Gastroesophageal sphincter (tissue), 4 donors: ENCODE measurements around the gene KLF9. TPM values are rescaled to one million over a fixed set of nuclear protein-coding genes. Genes with fewer than 3 reads are reported as not detected.

ENCODE experiments used
- ATAC-seq: fragments of 150-250 bp; one replicate; pipeline ENCODE4 v1.9.1; 2016; ENCODE audit warnings: mild to moderate bottlenecking, moderate library complexity
- H3K27ac ChIP-seq, 4 donors: fragments of 200-600 bp; sonication (generic) in 3 of 4; 1 replicate in 3 of 4; 2 replicates in 1 of 4; pipeline ENCODE4 v1.5.1; 2016 to 2019
- H3K27me3 ChIP-seq: fragments of 200-600 bp; sonication (generic); one replicate; pipeline ENCODE4 v1.5.1; 2019
- H3K36me3 ChIP-seq, 2 donors: fragments of 200-600 bp; sonication (generic); one replicate each; pipeline ENCODE4 v1.5.1; 2019; ENCODE audit warnings: control low read depth in 1 of 2
- H3K4me1 ChIP-seq, 3 donors: fragments of 200-600 bp; sonication (generic); 1 replicate in 2 of 3; 2 replicates in 1 of 3; pipeline ENCODE4 v1.5.1; 2016 to 2019; ENCODE audit warnings: control low read depth in 2 of 3
- H3K4me3 ChIP-seq, 2 donors: fragments of 200-600 bp; sonication (generic); one replicate each; pipeline ENCODE4 v1.5.1; 2019; ENCODE audit warnings: mild to moderate bottlenecking in 1 of 2, moderate library complexity in 1 of 2
- H3K9me3 ChIP-seq, 3 donors: fragments of 200-600 bp; sonication (generic); one replicate each; pipeline ENCODE4 v1.5.1; 2017 to 2019; ENCODE audit warnings: control low read depth in 2 of 3
- CTCF ChIP-seq, 4 experiments: fragments of 200-600 bp in 2 of 4; fragments of 450-650 bp in 2 of 4; sonication (generic) in 1 of 4; IDR thresholded peaks; one replicate each; pipeline ENCODE4 v1.5.1; 2017 to 2019; ENCODE audit warnings: antibody characterized with exemption in 4 of 4, mild to moderate bottlenecking in 2 of 4, moderate library complexity in 2 of 4
- EP300 ChIP-seq: sonication (generic); formaldehyde crosslinking; IDR thresholded peaks from one replicate; pipeline ENCODE4 v1.6.1; 2017; ENCODE audit warnings: antibody characterized with exemption, mild to moderate bottlenecking
- POLR2A ChIP-seq, 2 donors: fragments of 450-650 bp; IDR thresholded peaks; one replicate each; pipeline ENCODE4 v1.6.1; 2017; ENCODE audit warnings: antibody characterized with exemption in 2 of 2, mild to moderate bottlenecking in 2 of 2, moderate library complexity in 1 of 2
- POLR2AphosphoS5 ChIP-seq: sonication (generic); formaldehyde crosslinking; IDR thresholded peaks from one replicate; pipeline ENCODE4 v1.6.1; 2017; ENCODE audit warnings: antibody characterized with exemption
- WGBS, 2 donors: methylation state at CpG; one replicate each; pipeline ENCODE4 v1.1.5; 2018; ENCODE audit warnings: low coverage in 1 of 2; 5-methylcytosine and 5-hydroxymethylcytosine counted together
- total RNA-seq, 4 donors: library from RNA; depleted of rRNA; stranded (reverse); fragments of >200 nt; gene quantifications; one replicate each; pipeline ENCODE4 v1.1.0, GENCODE V29; 2016

Gene KLF9
- 100 to 1,000 TPM; 117 to 224 (median 154) TPM for total RNA-seq

DNA sequence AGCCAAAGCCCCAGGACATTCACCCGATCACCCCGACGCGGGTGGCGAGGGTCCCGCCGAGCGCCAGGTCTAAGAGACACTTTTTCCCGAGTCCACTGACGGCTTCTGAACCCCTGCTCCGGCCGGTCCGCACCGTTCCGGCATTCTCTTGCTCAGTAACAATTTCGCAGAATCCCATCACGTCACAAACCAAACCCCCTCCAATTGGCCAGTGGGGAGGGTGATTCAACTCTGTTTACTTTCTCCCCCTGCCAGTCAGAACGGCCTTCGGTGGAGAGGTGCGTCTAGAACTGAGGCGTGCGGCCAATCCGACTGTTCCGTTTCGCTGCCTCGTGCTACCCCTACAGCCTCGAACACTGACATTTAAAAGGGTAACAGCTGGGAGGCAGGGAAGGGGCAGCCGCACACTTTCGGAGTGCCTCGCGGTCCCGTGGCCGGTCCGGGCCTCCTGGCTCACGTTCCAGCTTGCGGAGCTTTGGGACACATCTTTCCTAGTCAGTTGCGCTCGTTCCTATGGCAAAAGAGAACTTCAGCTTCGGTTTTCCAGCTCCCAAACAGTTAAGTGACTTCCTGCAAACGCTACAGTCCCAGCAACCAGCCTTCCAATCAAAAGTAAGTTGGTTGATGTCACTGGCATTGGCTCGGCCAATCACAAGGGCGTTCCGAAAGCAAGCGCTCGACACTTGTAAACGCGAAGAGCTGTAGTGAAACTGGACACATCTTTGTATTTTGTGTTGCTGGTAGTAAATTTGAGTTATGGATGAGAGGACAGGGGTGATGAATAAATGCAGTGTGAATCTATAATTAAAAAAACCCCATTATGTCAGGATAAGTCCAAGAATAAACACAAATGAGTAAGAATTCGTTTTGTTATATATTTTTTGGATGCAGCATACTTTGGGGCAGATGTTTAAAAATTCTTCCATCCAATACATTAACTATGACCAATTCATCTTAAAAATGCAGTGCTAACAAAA is at the start of gene KLF9:
KLF9 (minus strand) TSS at position 859 of the 977 bp plus-strand sequence. CDS start 1,294 bp downstream, outside the sequence.
- Histone ChIP-seq H3K9me3 (no peaks in the 10 kb centered on the region), H3K27ac (peak within 1 kb of the TSS; percentile 100), H3K27me3 (no peaks in the 10 kb centered on the region), H3K4me3 (peak within 1 kb of the TSS; percentile 94 to 98), H3K4me1 (peaks cover 0 to 51% (median 9%) of the 10 kb centered on the region in 3 donors), H3K36me3 (no peaks in the 10 kb centered on the region)
- TF ChIP-seq POLR2AphosphoS5 (peak; percentile 99), POLR2A (IDR thresholded peaks at IDR 0.05) (peak; percentile 95 to 98), EP300 (peak; percentile 58), CTCF (IDR thresholded peaks at IDR 0.05) (no peak)
- ATAC-seq = peak; percentile 83
- WGBS, 2 donors = 0% methylated on average over 9 to 16 of the region's 48 CpGs

DNA sequence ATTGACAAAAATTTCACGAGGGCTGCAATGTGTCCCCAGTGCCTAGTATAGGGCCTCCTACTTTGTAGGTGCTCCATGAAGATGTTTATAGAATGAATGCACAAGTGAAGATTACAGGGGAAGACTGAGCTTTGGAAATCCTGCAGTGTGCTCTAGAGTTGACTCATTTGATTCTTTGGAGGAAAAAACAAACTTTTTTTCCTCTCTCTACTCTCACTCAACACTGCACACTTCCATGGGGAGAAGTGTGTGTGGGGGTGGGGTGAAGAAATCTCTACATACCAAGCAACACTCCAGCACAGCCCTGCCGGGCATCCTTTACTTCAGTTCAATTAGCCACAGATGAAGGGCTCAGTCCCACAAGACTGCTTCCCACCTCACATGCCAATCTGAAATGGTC is 49.4 kb upstream of the KLF9 start:
- H3K9me3 ChIP-seq = no peaks in the 10 kb centered on the region
- no peak for TF ChIP-seq POLR2A (IDR thresholded peaks at IDR 0.05)
- TF ChIP-seq POLR2AphosphoS5 = no peak
- no peak for TF ChIP-seq CTCF (IDR thresholded peaks at IDR 0.05)
- no peak for TF ChIP-seq EP300
- peaks cover 0 to 15% (median 0%) of the 10 kb centered on the region in 3 donors for H3K4me1 ChIP-seq
- no peaks in the 10 kb centered on the region for H3K27me3 ChIP-seq
- no peak overlapping the region for H3K27ac ChIP-seq
- no peak for ATAC-seq
- WGBS, 2 donors = 63 to 73% methylated on average over 1 to 2 of the region's 2 CpGs
- no peak overlapping the region for H3K4me3 ChIP-seq
- no peaks in the 10 kb centered on the region for H3K36me3 ChIP-seq

- H3K27me3 ChIP-seq = no peaks in the 10 kb centered on the region
- no peak for ATAC-seq
- peaks cover 0 to 11% (median 0%) of the 10 kb centered on the region in 3 donors for H3K4me1 ChIP-seq
- no peak overlapping the region for H3K4me3 ChIP-seq
- no peak for TF ChIP-seq POLR2AphosphoS5
- TF ChIP-seq CTCF (IDR thresholded peaks at IDR 0.05) = no peak
- H3K9me3 ChIP-seq = no peaks in the 10 kb centered on the region
- H3K36me3 ChIP-seq = no peaks in the 10 kb centered on the region
- no peak overlapping the region for H3K27ac ChIP-seq
These were observed 47.8 kb upstream of the KLF9 start for GRCh38 chr9:70462300-70462699.

- H3K27ac ChIP-seq = no peak overlapping the region
- no peak for ATAC-seq
- no peaks in the 10 kb centered on the region for H3K9me3 ChIP-seq
- no peak overlapping the region for H3K4me3 ChIP-seq
- H3K27me3 ChIP-seq = no peaks in the 10 kb centered on the region
- no peaks in the 10 kb centered on the region for H3K36me3 ChIP-seq
- TF ChIP-seq POLR2AphosphoS5 (no peak), CTCF (IDR thresholded peaks at IDR 0.05) (no peak), EP300 (no peak), POLR2A (IDR thresholded peaks at IDR 0.05) (no peak)
- peaks cover 0 to 15% (median 0%) of the 10 kb centered on the region in 3 donors for H3K4me1 ChIP-seq
These were observed 42.8 kb upstream of the KLF9 start for GRCh38 chr9:70457235-70457634.
